NCI-H187 (cell line): ENCODE measurements around the gene NAMPT.
"Not testable (repeated sequence)": the region's sequence is repeated elsewhere in the genome, so short reads cannot be mapped to it uniquely, and the experiment has no call there.

ENCODE experiments used
- DNase-seq, 2 experiments: peaks; one replicate each; lab custom pipeline; 2025; lab: John Stamatoyannopoulos, UW

The NAMPT gene

DNA sequence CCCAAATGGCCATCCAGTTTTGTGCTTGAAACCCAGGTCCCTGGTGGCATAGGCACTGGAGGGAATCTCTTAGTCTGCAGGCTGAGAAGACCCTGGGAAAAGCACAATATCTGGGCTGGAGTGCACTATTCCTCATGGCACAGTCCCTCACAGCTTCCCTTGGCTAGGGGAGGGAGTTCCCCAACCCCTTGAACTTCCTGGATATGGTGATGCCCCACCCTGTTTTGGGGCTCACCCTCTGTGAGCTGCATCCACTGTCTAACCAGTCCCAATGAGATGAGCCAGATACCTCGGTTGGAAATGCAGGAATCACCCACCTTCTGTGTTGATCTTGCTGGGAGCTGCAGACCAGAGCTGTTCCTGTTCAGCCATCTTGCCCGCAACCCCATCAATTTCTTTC, 19.8 kb upstream of the NAMPT start:
- no peak for DNase-seq

DNA sequence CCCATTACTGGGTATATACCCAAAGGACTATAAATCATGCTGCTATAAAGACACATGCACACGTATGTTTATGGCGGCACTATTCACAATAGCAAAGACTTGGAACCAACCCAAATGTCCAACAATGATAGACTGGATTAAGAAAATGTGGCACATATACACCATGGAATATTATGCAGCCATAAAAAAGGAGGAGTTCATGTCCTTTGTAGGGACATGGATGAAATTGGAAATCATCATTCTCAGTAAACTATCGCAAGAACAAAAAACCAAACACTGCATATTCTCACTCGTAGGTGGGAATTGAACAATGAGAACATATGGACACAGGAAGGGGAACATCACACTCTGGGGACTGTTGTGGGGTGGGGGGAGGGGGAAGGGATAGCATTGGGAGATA, 13.8 kb upstream of the NAMPT start:
- DNase-seq = not testable (repeated sequence)

DNA sequence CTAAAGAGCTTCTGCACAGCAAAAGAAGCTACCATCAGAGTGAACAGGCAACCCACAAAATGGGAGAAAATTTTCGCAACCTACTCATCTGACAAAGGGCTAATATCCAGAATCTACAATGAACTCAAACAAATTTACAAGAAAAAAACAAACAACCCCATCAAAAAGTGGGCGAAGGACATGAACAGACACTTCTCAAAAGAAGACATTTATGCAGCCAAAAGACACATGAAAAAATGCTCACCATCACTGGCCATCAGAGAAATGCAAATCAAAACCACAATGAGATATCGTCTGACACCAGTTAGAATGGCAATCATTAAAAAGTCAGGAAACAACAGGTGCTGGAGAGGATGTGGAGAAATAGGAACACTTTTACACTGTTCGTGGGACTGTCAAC, 13.4 kb upstream of the NAMPT start:
- DNase-seq = not testable (repeated sequence)

DNA sequence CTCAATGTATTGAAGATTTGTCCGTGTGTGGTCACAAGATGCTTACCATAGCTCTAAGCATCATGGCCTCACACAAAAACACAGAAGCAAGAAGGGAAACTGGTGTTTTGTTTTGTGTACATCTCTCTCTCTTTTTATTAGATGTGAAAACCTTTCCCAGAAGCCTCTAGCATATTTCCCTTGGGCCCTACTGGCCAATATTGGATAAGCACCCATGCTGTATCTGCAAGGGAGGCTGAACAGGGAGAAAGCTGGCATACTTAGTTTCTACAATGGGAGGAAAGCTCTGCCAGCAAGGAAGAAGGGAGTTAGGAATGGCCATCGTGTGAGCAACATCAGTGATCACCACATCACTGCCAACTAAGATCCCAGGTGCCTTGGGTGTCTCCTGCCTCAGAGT, 9.6 kb upstream of the NAMPT start:
- DNase-seq = no peak

DNA sequence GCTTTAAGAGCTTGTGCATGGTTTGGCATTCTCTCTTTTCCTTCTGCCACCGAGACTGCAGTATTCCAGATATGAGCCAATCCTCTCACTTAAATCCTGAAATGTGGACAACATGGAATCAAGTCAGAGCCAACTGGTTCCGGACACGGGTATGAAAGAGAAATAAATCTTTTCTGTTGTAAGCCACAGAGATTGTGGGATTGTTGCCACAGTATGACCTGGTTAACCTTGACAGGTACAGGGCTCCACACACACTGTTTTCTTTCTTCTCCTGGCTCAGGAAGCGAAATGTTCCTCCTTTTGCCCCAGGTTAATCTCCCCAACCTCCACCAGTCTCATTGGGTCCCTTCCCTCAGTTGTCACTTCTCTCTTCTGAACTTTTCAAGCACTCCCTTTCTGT, 6.5 kb upstream of the NAMPT start:
- DNase-seq = no peak

DNA sequence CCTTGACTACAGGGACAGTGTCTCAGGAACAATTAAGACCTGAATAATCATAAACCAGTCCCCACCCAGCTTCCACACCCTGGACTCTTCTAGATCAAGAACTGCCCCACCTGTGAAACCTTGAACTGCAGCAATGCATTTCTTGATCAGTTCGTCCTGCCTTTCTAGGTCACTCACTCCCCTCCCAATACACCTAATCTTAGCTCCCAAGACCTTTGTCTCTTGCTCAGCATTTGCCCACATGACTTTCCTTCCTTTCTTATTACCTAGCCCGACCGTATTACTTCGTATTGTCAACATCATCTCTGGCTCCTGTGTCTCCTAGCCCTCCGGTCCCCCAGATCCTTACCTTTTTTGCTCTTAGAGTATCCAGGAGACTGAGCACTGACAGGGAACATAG, 5.5 kb upstream of the NAMPT start:
- DNase-seq = no peak

DNA sequence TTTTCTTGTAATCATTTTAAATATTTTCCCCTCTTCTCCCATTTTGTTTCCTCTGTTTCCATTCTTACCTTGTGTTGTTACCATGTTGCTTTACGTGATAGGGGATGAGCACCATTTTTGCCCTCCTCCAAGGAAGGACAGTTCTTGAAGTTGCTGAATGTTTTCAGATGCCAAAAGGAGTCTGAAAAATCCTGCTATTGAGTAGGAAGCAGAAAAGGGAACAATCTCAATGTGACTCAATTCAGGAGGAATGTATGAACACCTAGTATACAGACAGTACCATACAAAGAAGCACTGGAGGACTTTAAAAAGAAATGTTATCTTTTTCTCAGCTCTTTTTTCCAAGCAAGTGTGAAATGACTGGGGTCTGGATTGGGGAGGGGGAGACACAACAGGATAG, 5.1 kb upstream of the NAMPT start:
- DNase-seq = no peak

DNA sequence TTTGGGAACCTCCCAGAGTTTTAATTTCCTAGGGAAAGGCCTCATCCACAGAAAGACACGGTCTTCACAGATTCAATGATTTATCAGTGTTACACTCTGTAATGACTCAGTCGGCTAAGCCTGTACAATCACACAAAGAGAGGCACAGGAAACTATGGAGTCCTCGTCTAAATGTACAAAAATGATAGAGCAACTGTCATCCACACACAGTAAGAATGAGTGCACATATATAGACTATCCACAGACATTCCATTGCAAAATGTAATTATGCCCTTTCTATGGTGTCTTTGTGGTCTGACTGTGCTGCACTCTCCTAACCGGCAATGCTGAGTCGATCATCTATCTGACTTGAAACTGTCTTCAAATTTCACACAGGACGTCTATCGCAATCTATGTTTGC, 3.5 kb upstream of the NAMPT start:
- no peak for DNase-seq

DNA sequence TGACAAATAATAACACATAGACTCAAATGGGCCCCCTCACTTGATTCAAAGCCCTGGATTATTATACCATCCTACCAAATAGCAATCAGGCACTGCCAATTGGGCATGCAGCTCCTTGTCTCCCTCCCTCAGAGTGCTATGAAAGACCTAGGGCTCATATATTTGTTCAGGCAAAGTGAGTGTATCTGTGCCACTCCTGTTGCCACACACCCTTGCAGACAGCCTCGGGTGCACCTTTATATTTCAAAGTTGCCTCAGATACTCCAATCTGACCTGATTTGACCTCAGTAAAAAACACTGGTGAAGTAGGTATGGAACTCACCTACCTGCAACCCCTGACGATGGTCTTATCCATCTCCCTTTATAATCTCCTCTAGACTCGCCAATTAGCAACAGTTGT, 3.0 kb upstream of the NAMPT start:
- no peak for DNase-seq

DNA sequence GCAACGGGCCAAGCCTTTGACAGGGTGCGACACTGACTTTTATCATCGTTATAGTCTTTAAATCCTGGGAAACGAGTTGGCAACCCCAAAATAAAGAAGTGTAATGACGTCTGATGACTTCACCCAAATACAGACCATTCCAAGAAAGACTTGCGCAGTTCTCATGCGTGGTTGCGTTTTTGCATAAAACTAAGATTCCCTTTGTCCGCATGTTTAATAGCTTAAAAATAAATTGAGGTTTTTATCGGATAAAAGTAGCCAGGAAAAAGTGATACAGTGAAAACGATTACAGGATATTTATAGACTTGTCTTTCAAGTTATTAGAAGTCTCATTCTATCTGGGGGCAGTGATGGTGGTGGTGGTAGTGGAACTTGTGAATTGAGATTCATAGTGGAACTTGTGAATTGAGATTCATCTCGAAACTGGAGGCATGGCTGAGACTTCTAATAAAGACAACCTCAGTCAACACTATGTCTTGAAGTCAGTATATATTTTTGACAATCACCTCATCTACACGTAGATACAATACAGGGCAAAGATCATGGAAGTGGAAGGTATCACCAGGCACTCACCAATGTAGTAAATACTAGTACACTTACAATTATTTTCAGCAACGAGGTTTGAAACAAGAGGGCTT, 1.2 kb upstream of the NAMPT start:
- no peak for DNase-seq

DNA sequence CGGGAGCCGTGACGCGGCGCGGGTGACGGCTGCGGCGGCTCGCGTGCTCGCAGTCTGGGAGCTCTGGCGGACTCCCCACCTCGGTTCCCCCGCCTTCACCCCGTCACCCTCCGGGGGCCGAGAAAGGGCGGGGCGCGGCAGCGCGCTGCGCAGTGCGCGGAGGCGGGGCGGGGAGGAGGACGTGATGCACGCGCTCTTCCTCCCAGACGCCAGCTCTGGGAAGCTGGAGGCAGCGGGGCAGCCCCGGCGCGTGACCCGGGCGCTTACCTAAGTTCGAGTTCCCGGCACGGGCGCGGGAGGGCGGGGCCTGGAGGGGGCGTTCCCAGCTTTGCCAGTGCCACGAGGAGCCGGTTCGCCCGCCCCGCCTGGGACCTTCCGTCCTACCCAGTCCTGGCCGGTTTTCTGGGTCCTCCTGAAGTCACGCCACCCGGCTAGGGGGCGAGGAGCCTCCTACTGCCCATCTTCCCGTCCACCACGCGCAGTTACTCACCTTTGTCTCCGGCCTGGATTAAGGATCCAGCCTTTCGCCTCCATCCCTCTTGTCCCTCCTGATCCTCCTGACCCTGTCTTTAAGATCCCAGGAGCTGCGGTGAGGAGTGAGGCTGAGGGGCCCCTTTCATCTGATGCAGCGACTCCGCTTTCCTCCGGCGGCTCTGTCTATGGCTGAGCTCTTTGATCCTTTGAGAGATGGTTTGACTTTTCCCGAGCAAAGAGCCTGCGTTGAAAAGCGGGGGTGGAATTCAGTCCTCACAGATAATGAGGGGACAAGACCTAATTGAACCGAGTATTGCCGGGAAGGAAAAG, 470 bp upstream of the NAMPT start:
- DNase-seq = peak; percentile 95 to 97

DNA sequence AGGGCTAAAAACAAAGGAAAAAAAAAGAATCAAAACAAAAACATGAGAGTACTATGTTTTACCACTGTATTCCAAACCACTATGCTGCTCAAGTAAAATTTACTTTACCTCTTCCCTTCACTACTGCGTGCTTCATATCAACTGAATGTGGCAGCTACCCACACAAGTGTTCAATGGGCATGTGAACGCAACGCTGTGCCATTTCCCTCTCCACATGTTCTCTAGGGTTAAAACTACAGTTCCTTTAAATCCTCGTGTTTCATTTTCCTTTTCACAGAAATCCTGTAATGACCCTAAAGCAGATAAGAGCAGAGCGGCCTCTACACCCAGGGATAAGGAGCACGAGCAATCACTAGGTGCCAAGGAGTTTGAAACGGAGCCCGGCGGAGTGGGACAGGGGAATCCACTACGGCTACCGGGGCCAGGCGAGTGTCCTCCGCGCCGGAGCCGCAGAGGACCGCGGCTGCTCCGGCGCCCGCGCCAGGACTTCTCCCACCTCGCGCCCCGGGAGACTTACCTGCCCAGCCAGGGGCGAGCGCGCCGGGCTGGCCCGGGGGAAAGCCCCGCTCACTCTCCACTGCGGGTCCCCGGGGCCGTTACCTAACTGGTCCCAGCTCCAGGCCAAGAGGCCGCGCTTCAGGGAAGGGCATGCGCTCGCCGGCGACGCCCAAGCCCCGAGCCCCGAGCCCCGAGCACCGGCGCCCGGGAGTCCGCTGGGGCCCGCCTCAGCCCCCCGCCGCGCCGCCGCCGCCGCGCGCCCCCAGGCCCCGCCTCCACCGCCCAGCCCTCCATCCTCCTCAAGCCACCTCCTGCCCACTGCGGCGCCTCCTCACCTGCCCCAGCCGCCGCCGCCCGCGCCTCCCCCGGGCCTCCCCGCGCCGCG, 711 bp downstream of the NAMPT start:
- peak; percentile 56 to 58 for DNase-seq

DNA sequence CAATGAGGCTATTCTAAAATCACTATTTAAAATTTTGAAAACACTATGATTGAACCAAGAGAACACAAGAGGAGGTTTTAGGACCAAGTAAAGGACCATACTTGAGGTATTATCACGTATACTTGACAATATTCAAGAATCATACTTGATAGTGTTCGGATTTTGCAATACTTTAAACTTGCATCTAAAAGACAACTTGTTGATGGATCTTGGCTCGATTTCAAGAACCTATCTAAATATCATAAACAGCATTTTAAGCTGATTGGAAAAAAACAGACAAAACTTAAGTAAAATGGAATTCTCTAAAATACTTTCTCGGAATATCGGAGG, 1.3 kb downstream of the NAMPT start:
- DNase-seq = no peak

DNA sequence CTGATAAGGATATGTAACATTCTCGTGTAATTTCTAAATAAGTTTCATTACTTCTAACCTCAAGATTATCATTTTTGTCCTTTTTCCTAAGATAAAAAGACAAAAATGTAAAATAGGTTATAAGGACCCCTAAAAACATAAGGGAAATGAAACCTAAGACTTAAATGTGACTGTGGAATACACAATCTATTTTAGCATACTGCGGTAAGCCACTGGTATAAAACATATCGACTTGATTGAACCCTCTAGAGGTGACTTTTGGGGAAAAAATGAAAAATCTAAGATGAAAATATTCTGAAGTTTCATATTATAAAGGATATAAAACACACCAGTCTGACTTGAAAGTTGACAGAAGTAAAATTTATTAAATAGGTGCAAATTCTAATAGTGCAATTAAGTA, 1.9 kb downstream of the NAMPT start:
- DNase-seq = no peak

DNA sequence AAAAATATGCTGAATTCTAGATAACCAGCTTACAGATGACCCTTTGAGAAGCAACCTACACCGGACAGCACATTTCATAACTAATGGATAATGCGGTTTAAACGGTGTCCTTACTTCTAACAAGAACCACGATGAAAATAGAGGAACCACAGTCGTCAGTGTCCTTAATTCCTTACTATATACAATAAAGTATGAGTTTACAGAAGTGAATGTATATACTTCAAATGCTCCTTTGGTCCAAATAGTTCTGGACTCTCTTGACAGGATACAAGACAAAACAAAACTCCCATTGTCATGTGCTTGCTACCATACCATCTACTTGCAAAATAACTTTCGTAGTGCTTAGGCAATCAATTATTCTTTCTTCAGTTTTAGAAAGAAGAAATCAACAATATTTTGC, 2.4 kb downstream of the NAMPT start:
- DNase-seq = no peak

DNA sequence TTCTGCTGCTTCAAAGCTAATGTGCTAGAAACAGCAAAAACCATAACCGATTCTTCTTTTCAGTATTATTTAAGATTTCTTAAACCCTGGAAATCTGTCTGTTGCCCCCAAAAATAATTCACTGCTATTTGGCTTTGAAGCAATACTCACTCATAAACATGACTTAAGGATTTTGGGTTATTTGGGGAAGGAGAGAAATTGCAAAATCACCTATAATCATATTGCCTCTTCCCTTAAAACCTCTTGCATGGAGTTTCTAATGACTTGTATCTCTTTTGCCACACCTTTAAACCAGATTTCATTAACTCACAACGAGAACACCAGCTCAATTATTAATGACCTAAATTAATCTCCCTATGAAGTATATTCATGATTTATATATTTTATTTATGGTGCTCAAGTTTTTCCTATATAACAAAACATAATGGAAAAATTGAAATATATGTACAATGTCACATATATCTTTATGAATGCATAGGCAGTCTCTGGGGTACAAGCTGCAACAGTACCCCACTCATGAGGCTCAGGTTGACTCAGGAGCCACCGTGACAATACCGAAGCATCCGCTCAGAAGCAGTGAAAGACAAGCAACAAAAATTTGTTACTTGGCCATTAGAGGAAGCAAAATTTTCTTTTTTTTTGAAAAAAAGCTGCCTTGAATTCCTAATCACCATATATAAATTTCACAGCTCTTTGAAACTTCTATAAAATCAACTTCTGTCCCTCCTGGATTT, 3.0 kb downstream of the NAMPT start:
- no peak for DNase-seq

DNA sequence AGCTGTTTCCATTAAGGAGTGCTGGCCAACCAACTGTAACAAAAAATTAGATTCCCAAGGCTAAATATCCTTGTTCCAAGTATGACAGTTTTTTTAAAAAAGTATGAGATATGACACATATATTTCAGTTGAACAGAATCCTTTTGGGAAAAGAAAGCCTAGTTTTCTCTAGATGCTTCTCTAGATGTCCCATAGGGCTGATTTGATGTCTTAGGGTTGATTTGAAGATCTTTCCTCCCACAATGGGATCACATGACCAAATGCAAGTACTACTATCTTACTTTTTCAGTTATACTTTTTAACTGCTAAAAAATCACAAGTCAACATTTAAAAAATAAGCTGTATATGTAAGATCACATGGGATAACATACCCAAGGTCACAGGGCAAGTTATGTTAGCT, 3.7 kb downstream of the NAMPT start:
- no peak for DNase-seq

DNA sequence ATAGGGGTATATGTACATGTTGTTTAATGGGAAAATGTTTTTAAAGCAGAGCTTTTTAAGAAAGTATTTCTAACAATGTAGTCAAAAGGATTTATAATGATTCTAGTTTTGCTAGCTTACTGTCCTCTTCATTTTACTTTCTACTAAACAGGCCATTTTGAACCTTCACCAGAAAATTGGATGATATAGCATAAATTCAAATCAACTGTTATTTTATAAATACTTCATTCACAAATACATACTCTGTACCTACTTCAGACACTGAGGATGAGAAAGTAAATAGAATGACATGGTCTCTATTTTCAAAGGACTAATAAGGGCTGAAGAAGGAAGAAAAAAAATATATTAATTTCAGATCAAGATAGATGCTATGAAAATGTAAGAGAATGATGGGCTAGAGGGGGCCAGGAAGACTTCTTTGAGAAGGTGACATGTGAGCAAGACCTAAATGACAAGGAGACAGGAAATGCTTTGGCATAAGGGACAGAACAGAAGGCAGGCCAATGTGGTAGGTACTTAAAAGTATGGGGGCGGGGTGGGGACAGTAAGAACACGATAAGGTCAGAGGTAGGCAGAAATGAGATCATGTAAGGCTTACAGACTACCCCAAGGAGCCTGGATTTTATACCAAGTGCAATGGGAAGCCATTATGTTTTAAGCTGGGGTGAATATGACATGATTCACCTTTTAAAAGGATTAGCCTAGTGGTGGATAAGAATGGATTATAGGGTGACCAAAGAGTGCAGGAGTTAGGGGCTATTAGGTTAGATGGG, 5.2 kb downstream of the NAMPT start:
- DNase-seq = no peak

DNA sequence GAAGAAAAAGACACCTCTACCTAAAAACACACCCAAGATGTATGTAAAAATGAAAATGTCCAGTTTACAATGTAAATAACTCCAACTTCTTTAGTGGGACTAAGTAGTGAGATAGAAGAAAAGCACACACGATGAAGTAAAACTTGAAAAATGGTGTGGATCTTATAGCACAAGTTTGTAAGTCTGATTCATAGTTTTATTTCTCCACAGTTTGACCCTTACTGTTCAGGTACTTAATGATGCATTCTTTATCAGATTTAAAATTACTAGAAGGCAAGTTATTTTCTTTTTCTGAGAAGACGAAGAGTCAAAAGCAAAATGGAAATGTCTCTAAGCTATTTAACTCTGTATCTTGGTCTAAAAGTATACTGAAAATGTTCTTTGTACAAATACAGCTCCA, 6.1 kb downstream of the NAMPT start:
- no peak for DNase-seq

DNA sequence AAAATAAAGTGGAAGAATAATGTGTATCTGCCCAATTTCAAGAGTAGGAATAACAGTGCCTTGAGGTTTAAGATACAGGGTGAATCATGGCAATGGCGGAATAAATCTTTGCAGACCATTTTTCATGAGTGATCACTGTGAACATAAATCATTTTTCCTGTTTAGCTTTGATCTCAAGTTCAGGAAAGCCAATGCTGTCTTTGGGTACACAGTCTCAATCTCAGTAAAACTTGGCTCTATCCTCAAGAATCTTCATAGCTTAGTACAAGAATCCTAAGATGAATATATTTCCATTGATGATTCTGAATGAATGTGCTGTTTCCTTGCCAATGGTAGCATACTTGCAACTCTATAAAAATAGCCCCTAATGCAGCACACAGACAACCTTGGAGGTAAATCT, 6.8 kb downstream of the NAMPT start:
- no peak for DNase-seq

DNA sequence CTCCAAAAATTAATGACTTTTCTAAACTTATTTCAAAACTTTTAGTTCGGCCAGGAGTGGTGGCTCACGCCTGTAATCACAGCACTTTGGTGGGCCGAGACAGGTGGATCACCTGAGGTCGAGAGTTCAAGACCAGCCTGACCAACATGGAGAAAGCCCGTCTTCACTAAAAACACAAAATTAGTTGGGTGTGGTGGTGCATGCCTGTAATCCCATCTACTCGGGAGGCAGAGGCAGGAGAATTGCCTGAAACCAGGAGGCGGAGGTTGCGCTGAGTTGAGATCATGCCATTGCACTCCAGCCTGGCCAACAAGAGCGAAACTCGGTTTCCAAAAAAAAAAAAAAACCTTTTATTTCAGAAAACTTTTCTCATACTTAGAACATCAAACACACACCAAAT, 8.3 kb downstream of the NAMPT start:
- no peak for DNase-seq
